Spleen (tissue), 11 donors: ENCODE data around the gene IDS. TPM values are rescaled to one million over a fixed set of nuclear protein-coding genes. Genes with fewer than 3 reads are reported as not detected.

Experiments used
- DNase-seq: peaks from one replicate; pipeline ENCODE4 v3.0.0-alpha.2; 2020
- H3K27ac ChIP-seq, 8 donors: fragments of 200-600 bp; sonication (generic) in 7 of 8; 1 replicate in 4 of 8; 2 replicates in 4 of 8; pipeline versions ENCODE4 v1.5.0 to v1.8.0; 2016 to 2021; ENCODE audit warnings: inconsistent platforms in 4 of 8, mild to moderate bottlenecking in 4 of 8, moderate library complexity in 1 of 8
- H3K27me3 ChIP-seq, 7 donors: fragments of 200-600 bp; sonication (generic) in 6 of 7; replicated peaks in 1 of 7; 1 replicate in 4 of 7; 2 replicates in 3 of 7; pipeline versions ENCODE4 v1.5.0 to v1.8.0; 2016 to 2021; ENCODE audit warnings: inconsistent platforms in 3 of 7, mild to moderate bottlenecking in 1 of 7
- H3K36me3 ChIP-seq, 6 donors: fragments of 200-600 bp; sonication (generic) in 5 of 6; 1 replicate in 4 of 6; 2 replicates in 2 of 6; pipeline versions ENCODE4 v1.5.0 to v1.8.0; 2016 to 2021; ENCODE audit warnings: inconsistent platforms in 2 of 6
- H3K4me1 ChIP-seq, 6 donors: fragments of 200-600 bp; sonication (generic) in 5 of 6; 1 replicate in 3 of 6; 2 replicates in 3 of 6; pipeline versions ENCODE4 v1.5.0 to v1.8.0; 2016 to 2021; ENCODE audit warnings: inconsistent platforms in 3 of 6
- H3K4me3 ChIP-seq, 8 donors: fragments of 200-600 bp; sonication (generic) in 7 of 8; 1 replicate in 4 of 8; 2 replicates in 4 of 8; pipeline versions ENCODE4 v1.5.0 to v1.8.0; 2016 to 2021; ENCODE audit warnings: inconsistent platforms in 4 of 8, mild to moderate bottlenecking in 4 of 8, moderate library complexity in 2 of 8
- H3K9me3 ChIP-seq, 8 donors: fragments of 200-600 bp; sonication (generic) in 7 of 8; 1 replicate in 4 of 8; 2 replicates in 4 of 8; pipeline versions ENCODE4 v1.5.0 to v1.8.0; 2016 to 2021; ENCODE audit warnings: inconsistent platforms in 4 of 8
- CTCF ChIP-seq, 11 experiments: fragments of 200-600 bp in 7 of 11; fragments of 450-650 bp in 4 of 11; sonication (generic) in 4 of 11; IDR thresholded peaks in 8 of 11; conservative IDR thresholded peaks in 3 of 11; 1 replicate in 7 of 11; 2 replicates in 4 of 11; pipeline versions ENCODE4 v1.4.0 to v1.8.0; 2016 to 2021; ENCODE audit warnings: antibody characterized with exemption in 11 of 11, inconsistent platforms in 4 of 11, mild to moderate bottlenecking in 1 of 11
- POLR2A ChIP-seq, 3 donors: fragments of 450-650 bp; IDR thresholded peaks; one replicate each; pipeline ENCODE4 v1.5.1; 2017; ENCODE audit warnings: antibody characterized with exemption in 3 of 3, mild to moderate bottlenecking in 1 of 3
- POLR2AphosphoS5 ChIP-seq, 3 donors: sonication (generic); formaldehyde crosslinking; IDR thresholded peaks; one replicate each; pipeline ENCODE4 v1.5.1; 2017; ENCODE audit warnings: antibody characterized with exemption in 3 of 3
- WGBS, 5 donors: extraction: QIAGEN DNeasy Blood & Tissue Kit in 3 of 5; methylation state at CpG; one replicate each; pipeline versions ENCODE4 v1.1.5 to v1.1.7; 2013 to 2018; 5-methylcytosine and 5-hydroxymethylcytosine counted together
- intact Hi-C: fragments of 100-400 bp; cut with DNase I; formaldehyde crosslinking; loops from one replicate; pipeline ENCODE4 v1.15.0; 2023; ENCODE audit warnings: low total_unique reads
- polyA plus RNA-seq, 3 donors: library from polyadenylated mRNA; stranded (reverse); fragments of 200-250 nt; gene quantifications; one replicate each; pipeline ENCODE4 v1.2.1, GENCODE V29; 2013
- total RNA-seq, 7 donors: library from RNA; depleted of rRNA in 3 of 7; stranded (reverse); fragments of >200 nt in 3 of 7; fragmentation: NEBNext Ultra II Directional in 4 of 7; extraction: Animal tissue kit (Norgen Biotek cat#: 25700) in 4 of 7; gene quantifications; one replicate each; pipeline versions ENCODE4 v1.1.0 to v1.2.1, GENCODE V29; 2016 to 2021
- donor health status: healthy with polysubstance abuse.
- donor health status: DM: no; HTN: no; CAD: no; lungs with moderate emphysema.
- donor health status: DM: no; HTN: no; CAD: no.
- donor health status: Bipolar disorder and iron deficiency.
- donor health status: healthy.
- donor health status: DM: no; HTN: no; CAD: no.
- donor health status: DM: yes; HTN: yes; CAD: no.

Gene IDS
- total and polyA plus RNA-seq, 10 donors, result 22.4 to 114 (median 83.5) TPM

GRCh38 chrX:149497626-149498025, 7.5 kb downstream of the IDS start:
- H3K4me1 ChIP-seq, result peaks cover 0 to 16% (median 0%) of the 10 kb centered on the region in 6 donors
- no peaks in the 10 kb centered on the region for H3K9me3 ChIP-seq
- H3K27me3 ChIP-seq, result no peaks in the 10 kb centered on the region
- H3K4me3 ChIP-seq, result no peak overlapping the region
- intact Hi-C loops, result no loop called here
- no peak for DNase-seq
- TF ChIP-seq POLR2AphosphoS5 (IDR thresholded peaks at IDR 0.05) (no peak), CTCF (IDR thresholded peaks at IDR 0.05 in 8 of 11, conservative IDR thresholded peaks at IDR 0.05 in 3 of 11) (no peak), POLR2A (IDR thresholded peaks at IDR 0.05) (no peak)
- H3K27ac ChIP-seq, result no peak overlapping the region
- WGBS, 5 donors, result 64 to 100% (median 94%) methylated on average over 2 of the region's 2 CpGs
- H3K36me3 ChIP-seq, result peaks cover 0 to 100% (median 78%) of the 10 kb centered on the region in 6 donors

- Histone ChIP-seq H3K27ac (no peak overlapping the region), H3K9me3 (no peaks in the 10 kb centered on the region), H3K36me3 (peaks cover 0 to 100% (median 75%) of the 10 kb centered on the region in 6 donors), H3K4me1 (peaks cover 0 to 10% (median 0%) of the 10 kb centered on the region in 6 donors), H3K4me3 (no peak overlapping the region), H3K27me3 (no peaks in the 10 kb centered on the region)
- DNase-seq, result no peak
- intact Hi-C loops, result no loop called here
- no peak for TF ChIP-seq POLR2AphosphoS5 (IDR thresholded peaks at IDR 0.05)
- TF ChIP-seq POLR2A (IDR thresholded peaks at IDR 0.05), result no peak
- TF ChIP-seq CTCF (IDR thresholded peaks at IDR 0.05 in 8 of 11, conservative IDR thresholded peaks at IDR 0.05 in 3 of 11), result no peak
- 55 to 98% (median 91%) methylated on average over 1 of the region's 1 CpG for WGBS, 5 donors
Observed at GRCh38 chrX:149497054-149497453, 8.1 kb downstream of the IDS start.

GRCh38 chrX:149495573-149496071, 9.5 kb downstream of the IDS start:
- Histone ChIP-seq H3K27ac (no peak overlapping the region), H3K9me3 (no peaks in the 10 kb centered on the region), H3K4me1 (no peaks in the 10 kb centered on the region), H3K36me3 (peaks cover 0 to 100% (median 75%) of the 10 kb centered on the region in 6 donors), H3K4me3 (no peak overlapping the region), H3K27me3 (no peaks in the 10 kb centered on the region)
- 71 to 100% (median 91%) methylated on average over 1 to 5 of the region's 5 CpGs for WGBS, 5 donors
- TF ChIP-seq CTCF (IDR thresholded peaks at IDR 0.05 in 8 of 11, conservative IDR thresholded peaks at IDR 0.05 in 3 of 11), result no peak
- intact Hi-C loops, result no loop called here
- DNase-seq, result no peak

GRCh38 chrX:149494844-149495565, 10.1 kb downstream of the IDS start:
- no peaks in the 10 kb centered on the region for H3K4me1 ChIP-seq
- intact Hi-C loops, result no loop called here
- peaks cover 0 to 100% (median 74%) of the 10 kb centered on the region in 6 donors for H3K36me3 ChIP-seq
- DNase-seq, result no peak
- H3K9me3 ChIP-seq, result no peaks in the 10 kb centered on the region
- no peak overlapping the region for H3K27ac ChIP-seq
- 66 to 94% (median 92%) methylated on average over 4 of the region's 4 CpGs for WGBS, 5 donors
- H3K27me3 ChIP-seq, result no peaks in the 10 kb centered on the region
- no peak overlapping the region for H3K4me3 ChIP-seq
- TF ChIP-seq CTCF (IDR thresholded peaks at IDR 0.05 in 8 of 11, conservative IDR thresholded peaks at IDR 0.05 in 3 of 11) (no peak), POLR2A (IDR thresholded peaks at IDR 0.05) (no peak), POLR2AphosphoS5 (IDR thresholded peaks at IDR 0.05) (no peak)
